ENCODE measurements around the gene BUD13.

DNA sequence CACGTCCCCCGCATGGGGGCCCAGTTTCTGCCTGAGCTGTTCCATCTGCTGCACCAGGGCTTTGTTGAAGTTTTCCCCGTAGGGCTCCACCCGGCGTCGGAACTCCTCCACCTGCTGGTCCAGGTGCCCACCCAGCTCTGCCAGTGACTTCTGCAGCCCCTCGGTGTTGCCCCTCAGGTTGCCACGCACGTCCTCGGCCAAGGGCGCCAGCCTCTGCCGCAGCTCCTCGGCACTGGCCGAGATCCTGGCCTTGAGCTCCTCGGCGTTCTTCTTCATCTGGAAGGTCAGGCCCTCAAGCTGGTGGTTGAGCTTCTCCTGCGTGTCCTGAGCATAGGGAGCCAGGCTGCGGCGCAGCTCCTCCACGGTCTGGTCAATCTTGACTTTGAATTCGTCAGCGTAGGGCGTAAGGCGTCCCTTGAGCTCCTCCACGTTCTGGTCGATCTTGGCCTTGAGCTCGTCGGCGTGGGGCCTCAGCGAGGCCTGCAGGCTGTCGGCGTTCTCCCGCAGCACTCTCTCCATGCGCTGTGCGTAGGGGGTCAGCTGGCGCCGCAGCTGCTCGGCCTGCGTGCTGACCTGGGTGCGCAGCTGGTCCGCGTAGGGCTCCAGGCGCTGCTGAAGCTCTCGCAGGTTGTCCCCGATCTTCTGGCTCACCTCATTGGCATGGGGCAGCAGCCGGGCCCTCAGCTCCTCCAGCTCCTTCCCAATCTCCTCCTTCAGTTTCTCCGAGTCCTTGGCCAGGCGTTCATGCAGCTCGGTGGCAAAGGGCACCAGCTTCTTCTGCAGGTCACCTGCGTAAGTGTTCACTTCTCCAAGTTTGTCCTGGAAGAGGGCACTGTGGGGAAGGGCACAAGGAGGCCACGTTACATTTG is 48.5 kb upstream of the BUD13 start:
- TF ChIP-seq, protein P1, sequence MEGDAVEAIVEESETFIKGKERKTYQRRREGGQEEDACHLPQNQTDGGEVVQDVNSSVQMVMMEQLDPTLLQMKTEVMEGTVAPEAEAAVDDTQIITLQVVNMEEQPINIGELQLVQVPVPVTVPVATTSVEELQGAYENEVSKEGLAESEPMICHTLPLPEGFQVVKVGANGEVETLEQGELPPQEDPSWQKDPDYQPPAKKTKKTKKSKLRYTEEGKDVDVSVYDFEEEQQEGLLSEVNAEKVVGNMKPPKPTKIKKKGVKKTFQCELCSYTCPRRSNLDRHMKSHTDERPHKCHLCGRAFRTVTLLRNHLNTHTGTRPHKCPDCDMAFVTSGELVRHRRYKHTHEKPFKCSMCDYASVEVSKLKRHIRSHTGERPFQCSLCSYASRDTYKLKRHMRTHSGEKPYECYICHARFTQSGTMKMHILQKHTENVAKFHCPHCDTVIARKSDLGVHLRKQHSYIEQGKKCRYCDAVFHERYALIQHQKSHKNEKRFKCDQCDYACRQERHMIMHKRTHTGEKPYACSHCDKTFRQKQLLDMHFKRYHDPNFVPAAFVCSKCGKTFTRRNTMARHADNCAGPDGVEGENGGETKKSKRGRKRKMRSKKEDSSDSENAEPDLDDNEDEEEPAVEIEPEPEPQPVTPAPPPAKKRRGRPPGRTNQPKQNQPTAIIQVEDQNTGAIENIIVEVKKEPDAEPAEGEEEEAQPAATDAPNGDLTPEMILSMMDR (optimal IDR thresholded peaks at IDR 0.05 in 1 of 3, IDR thresholded peaks at IDR 0.05 in 1 of 3, conservative IDR thresholded peaks at IDR 0.05 in 1 of 3; ENCODE audit: extremely low read depth in 1 of 3, insufficient read depth in 2 of 3, low read length in 3 of 3): no peak
- no peak for TF ChIP-seq EZH2 (IDR thresholded peaks at IDR 0.05; ENCODE audit: low read length)
